B cell (primary cell): Measurements from ENCODE around the gene HOPX. TPM values are rescaled to one million over a fixed set of nuclear protein-coding genes. Genes with fewer than 3 reads are reported as not detected.
"Not testable (repeated sequence)": the region's sequence is repeated elsewhere in the genome, so short reads cannot be mapped to it uniquely, and the experiment has no call there.

Experiments used
- ATAC-seq: fragments of 200-7000 bp; cut with Tn5 transposase; one replicate; pipeline ENCODE4 v1.10.0; 2021; ENCODE audit warnings: low read depth, mild to moderate bottlenecking, moderate number of reproducible peaks, moderate library complexity
- CTCF ChIA-PET: fragments of 350-600 bp; sonication (Branson Sonifier 250); formaldehyde crosslinking; loops from one replicate; lab custom pipeline; 2021; ENCODE audit warnings: antibody characterized with exemption, inconsistent platforms; lab: Charles Lee
- POLR2A ChIA-PET: fragments of 350-600 bp; sonication (Branson Sonifier 250); formaldehyde crosslinking; loops from one replicate; lab custom pipeline; 2021; ENCODE audit warnings: antibody characterized with exemption; lab: Charles Lee
- DNase-seq: peaks from one replicate; pipeline ENCODE4 v3.0.0; 2013
- H2AFZ ChIP-seq: 2 replicates; pipeline ENCODE4 v1.6.1; 2012; ENCODE audit warnings: mild to moderate bottlenecking, low read depth, low read length; ENCODE audit not compliant: insufficient read depth, poor library complexity, severe bottlenecking
- H3K27ac ChIP-seq, 2 donors: 1 replicate in 1 of 2; 2 replicates in 1 of 2; pipeline ENCODE4 v1.5.1; 2012 to 2013; ENCODE audit warnings: low read length in 2 of 2, mild to moderate bottlenecking in 2 of 2, moderate library complexity in 1 of 2
- H3K27me3 ChIP-seq, 4 experiments: fragments of 200-600 bp in 1 of 4; sonication (generic) in 1 of 4; replicated peaks in 1 of 4; 1 replicate in 2 of 4; 2 replicates in 2 of 4; pipeline versions ENCODE4 v1.6.1 to v1.7.0; 2013 to 2016; ENCODE audit warnings: low read length in 3 of 4, mild to moderate bottlenecking in 2 of 4, mixed read lengths in 1 of 4, moderate library complexity in 1 of 4; ENCODE audit not compliant: insufficient read depth in 4 of 4, control insufficient read depth in 3 of 4; ENCODE audit errors: control extremely low read depth in 1 of 4
- H3K36me3 ChIP-seq, 2 experiments: replicated peaks in 1 of 2; 1 replicate in 1 of 2; 2 replicates in 1 of 2; pipeline versions ENCODE4 v1.6.1 to v1.7.1; 2013; ENCODE audit warnings: low read length in 1 of 2; ENCODE audit not compliant: insufficient read depth in 2 of 2, control insufficient read depth in 1 of 2; ENCODE audit errors: control extremely low read depth in 1 of 2, extremely low read depth in 1 of 2
- H3K4me1 ChIP-seq, 2 donors: fragments of 200-600 bp in 1 of 2; sonication (generic) in 1 of 2; 1 replicate in 1 of 2; 2 replicates in 1 of 2; pipeline versions ENCODE4 v1.5.1 to v1.6.1; 2013 to 2017; ENCODE audit warnings: low read length in 2 of 2; ENCODE audit not compliant: control insufficient read depth in 2 of 2, insufficient read depth in 2 of 2
- H3K4me2 ChIP-seq: replicated peaks from 2 replicates; pipeline ENCODE3; 2012; ENCODE audit warnings: mild to moderate bottlenecking, low read depth, low read length; ENCODE audit not compliant: poor library complexity, severe bottlenecking
- H3K4me3 ChIP-seq, 5 experiments: fragments of 200-600 bp in 1 of 5; sonication (generic) in 1 of 5; 1 replicate in 3 of 5; 2 replicates in 2 of 5; pipeline versions ENCODE4 v1.5.1 to v1.7.0; 2011 to 2016; ENCODE audit warnings: low read length in 4 of 5, mild to moderate bottlenecking in 4 of 5, low read depth in 2 of 5, control low read depth in 1 of 5, moderate library complexity in 1 of 5; ENCODE audit not compliant: insufficient read depth in 1 of 5; ENCODE audit errors: control extremely low read depth in 1 of 5, extremely low read depth in 1 of 5
- H3K79me2 ChIP-seq: fragments of 200-600 bp; sonication (generic); one replicate; pipeline ENCODE4 v1.6.0; 2016; ENCODE audit warnings: low read length; ENCODE audit not compliant: control insufficient read depth, insufficient read depth
- H3K9ac ChIP-seq: fragments of 200-600 bp; sonication (generic); 2 replicates; pipeline ENCODE4 v1.6.1; 2017; ENCODE audit warnings: mild to moderate bottlenecking, low read length, moderate library complexity
- H3K9me3 ChIP-seq, 3 donors: one replicate each; pipeline versions ENCODE4 v1.6.1 to v1.7.1; 2013; ENCODE audit warnings: low read length in 2 of 3; ENCODE audit not compliant: control insufficient read depth in 2 of 3, insufficient read depth in 1 of 3; ENCODE audit errors: control extremely low read depth in 1 of 3
- H4K20me1 ChIP-seq: 2 replicates; pipeline ENCODE4 v1.6.0; 2012; ENCODE audit warnings: mild to moderate bottlenecking, low read length; ENCODE audit not compliant: insufficient read depth, control insufficient read depth, poor library complexity, severe bottlenecking
- H3K27ac Mint-ChIP-seq: one replicate; pipeline ENCODE4 v1.8.0; 2021; ENCODE audit warnings: mixed read lengths
- H3K27me3 Mint-ChIP-seq: one replicate; pipeline ENCODE4 v1.8.0; 2021; ENCODE audit warnings: mixed read lengths
- H3K4me1 Mint-ChIP-seq: one replicate; pipeline ENCODE4 v1.8.0; 2021; ENCODE audit warnings: mixed read lengths
- H3K4me3 Mint-ChIP-seq: one replicate; pipeline ENCODE4 v1.8.0; 2021; ENCODE audit warnings: mixed read lengths
- H3K9me3 Mint-ChIP-seq: one replicate; pipeline ENCODE4 v1.8.0; 2022; ENCODE audit warnings: mixed read lengths; ENCODE audit not compliant: insufficient read depth
- CTCF ChIP-seq: fragments of 200-600 bp; IDR thresholded peaks from one replicate; pipeline ENCODE4 v1.8.0; 2022; ENCODE audit warnings: antibody characterized with exemption, mild to moderate bottlenecking
- EZH2 ChIP-seq: IDR thresholded peaks from 2 replicates; pipeline ENCODE4 v1.6.1; 2012; ENCODE audit warnings: borderline replicate concordance, low read depth, mild to moderate bottlenecking, moderate library complexity, low read length; ENCODE audit not compliant: insufficient read depth, poor library complexity, severe bottlenecking
- WGBS: methylation state at CpG from one replicate; pipeline ENCODE4 v1.1.5; 2013; ENCODE audit warnings: missing lambda C conversion rate; ENCODE audit not compliant: insufficient coverage; 5-methylcytosine and 5-hydroxymethylcytosine counted together
- intact Hi-C: fragments of 100-400 bp; cut with micrococcal nuclease; formaldehyde crosslinking; loops from one replicate; pipeline ENCODE4 v1.10.0; 2022
- polyA plus RNA-seq: library from polyadenylated mRNA; depleted of rRNA; stranded (reverse); fragments of >200 nt; gene quantifications from 2 replicates; pipeline ENCODE4 v1.2.3, GENCODE V29; 2012
- total RNA-seq, 2 donors: library from RNA; stranded (reverse); fragments of 120-200 nt in 1 of 2; gene quantifications; 1 replicate in 1 of 2; 2 replicates in 1 of 2; pipeline versions ENCODE4 v1.2.3 to v1.2.4, GENCODE V29; 2013 to 2022

The HOPX gene
- total and polyA plus RNA-seq, 2 donors (not counting 1 experiment from before 2014, with no cell fraction given), result 7.4 to 29.2 TPM

GRCh38 chr4:56607926-56608325 lies 73.2 kb downstream of the HOPX start:
- H3K27ac ChIP-seq, result no peak overlapping the region
- H3K4me3 Mint-ChIP-seq, result no peak overlapping the region
- peaks cover 2% of the 10 kb centered on the region for H3K9me3 Mint-ChIP-seq
- no peak overlapping the region for H3K9ac ChIP-seq
- no peak overlapping the region for H3K4me2 ChIP-seq
- H3K36me3 ChIP-seq, result no peaks in the 10 kb centered on the region
- no peak overlapping the region for H2AFZ ChIP-seq
- no peaks in the 10 kb centered on the region for H4K20me1 ChIP-seq
- ChIA-PET CTCF (no interaction called here), POLR2A (no interaction called here)
- H3K4me1 Mint-ChIP-seq, result no peaks in the 10 kb centered on the region
- TF ChIP-seq CTCF (no peak), EZH2 (no peak)
- DNase-seq (no peak), ATAC-seq (no peak)
- no peaks in the 10 kb centered on the region for H3K79me2 ChIP-seq
- H3K4me1 ChIP-seq, result no peaks in the 10 kb centered on the region
- peaks cover 0 to 4% (median 0%) of the 10 kb centered on the region in 3 donors for H3K9me3 ChIP-seq
- no peaks in the 10 kb centered on the region for H3K27me3 ChIP-seq
- H3K27ac Mint-ChIP-seq, result no peak overlapping the region
- intact Hi-C loops, result no loop called here
- H3K27me3 Mint-ChIP-seq, result peaks cover 17% of the 10 kb centered on the region
- no peak overlapping the region for H3K4me3 ChIP-seq

GRCh38 chr4:56606385-56606784 lies 74.7 kb downstream of the HOPX start:
- H3K27ac ChIP-seq, result no peak overlapping the region
- H3K79me2 ChIP-seq, result no peaks in the 10 kb centered on the region
- CTCF ChIA-PET, result no interaction called here
- TF ChIP-seq EZH2 (no peak), CTCF (no peak)
- H3K4me1 Mint-ChIP-seq, result no peaks in the 10 kb centered on the region
- H2AFZ ChIP-seq, result no peak overlapping the region
- no peak for DNase-seq
- H3K4me3 ChIP-seq, result no peak overlapping the region
- H3K4me3 Mint-ChIP-seq, result no peak overlapping the region
- peaks cover 0 to 4% (median 0%) of the 10 kb centered on the region in 3 donors for H3K9me3 ChIP-seq
- no peak overlapping the region for H3K27ac Mint-ChIP-seq
- H3K36me3 ChIP-seq, result no peaks in the 10 kb centered on the region
- intact Hi-C loops, result no loop called here
- H3K4me2 ChIP-seq, result no peak overlapping the region
- no peak for ATAC-seq
- H3K9me3 Mint-ChIP-seq, result peaks cover 2% of the 10 kb centered on the region
- no peak overlapping the region for H3K9ac ChIP-seq
- H3K27me3 ChIP-seq, result no peaks in the 10 kb centered on the region
- H3K27me3 Mint-ChIP-seq, result peaks cover 17% of the 10 kb centered on the region
- no peaks in the 10 kb centered on the region for H4K20me1 ChIP-seq
- no peaks in the 10 kb centered on the region for H3K4me1 ChIP-seq
- POLR2A ChIA-PET, result no interaction called here
- WGBS, result 90% methylated on average over 3 of the region's 3 CpGs

- H3K9me3 ChIP-seq, ATAC-seq, intact Hi-C loops, CTCF ChIA-PET, H3K4me1 ChIP-seq, H3K27ac Mint-ChIP-seq, H3K4me3 ChIP-seq, H3K9me3 Mint-ChIP-seq, H4K20me1 ChIP-seq, H2AFZ ChIP-seq, H3K36me3 ChIP-seq, DNase-seq, H3K4me3 Mint-ChIP-seq, H3K9ac ChIP-seq, H3K4me1 Mint-ChIP-seq, H3K79me2 ChIP-seq, POLR2A ChIA-PET, H3K27ac ChIP-seq, H3K27me3 ChIP-seq, H3K4me2 ChIP-seq: not testable (repeated sequence)
- 80% methylated on average over 1 of the region's 4 CpGs for WGBS
- H3K27me3 Mint-ChIP-seq, result peaks cover 11% of the 10 kb centered on the region
These were observed 75.6 kb downstream of the HOPX start for GRCh38 chr4:56605464-56605863.
